GM20000 (cell line): ENCODE measurements around the gene MED7.

Experiments used
- DNase-seq: peaks from one replicate; pipeline ENCODE4 v3.0.0; 2012; ENCODE audit warnings: low spot score
- CTCF ChIP-seq: IDR thresholded peaks from 2 replicates; pipeline ENCODE4 v1.5.1; 2012; ENCODE audit warnings: mild to moderate bottlenecking, control low read depth; ENCODE audit errors: extremely low read depth, missing control alignments

MED7 gene

DNA sequence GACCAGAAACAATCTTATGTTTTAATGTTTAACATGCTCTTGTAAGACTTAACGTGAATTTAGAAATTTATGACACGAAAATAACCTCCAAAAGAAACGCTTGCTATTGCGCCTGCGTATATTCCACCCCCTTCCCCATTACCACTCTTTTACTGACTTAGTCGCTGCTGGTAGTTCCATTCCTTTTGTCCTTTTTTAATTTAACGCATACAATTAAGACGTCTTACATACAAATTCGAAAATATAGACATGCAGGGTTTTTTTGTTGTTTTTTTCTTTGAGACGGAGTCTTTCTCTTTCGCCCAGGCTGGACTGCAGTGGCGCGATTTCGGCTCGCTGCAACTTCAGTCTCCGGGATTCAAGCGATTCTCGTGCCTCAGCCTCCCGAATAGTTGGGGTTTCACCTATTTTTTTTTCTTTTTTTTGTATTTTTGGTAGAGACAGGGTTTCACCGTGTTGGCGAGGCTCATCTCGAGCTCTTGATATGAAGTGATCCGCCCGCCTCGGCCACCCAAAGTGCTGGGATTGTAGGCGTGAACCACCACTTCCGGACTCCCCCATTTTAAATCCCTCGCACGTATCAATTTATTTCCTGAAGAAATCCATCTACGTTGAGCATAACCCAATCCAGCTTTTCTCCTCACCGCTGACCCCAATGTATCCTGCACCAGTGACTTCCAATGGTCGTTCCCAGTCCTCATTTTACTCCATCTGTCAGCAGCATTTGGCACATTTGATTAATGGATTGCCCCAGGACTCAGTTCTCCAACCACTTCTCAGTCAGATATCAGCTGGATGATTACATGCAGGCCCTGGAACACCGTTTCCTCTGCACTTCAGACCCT is 684 bp upstream of the MED7 start:
- no peak for TF ChIP-seq CTCF
- DNase-seq, result peak; percentile 55

DNA sequence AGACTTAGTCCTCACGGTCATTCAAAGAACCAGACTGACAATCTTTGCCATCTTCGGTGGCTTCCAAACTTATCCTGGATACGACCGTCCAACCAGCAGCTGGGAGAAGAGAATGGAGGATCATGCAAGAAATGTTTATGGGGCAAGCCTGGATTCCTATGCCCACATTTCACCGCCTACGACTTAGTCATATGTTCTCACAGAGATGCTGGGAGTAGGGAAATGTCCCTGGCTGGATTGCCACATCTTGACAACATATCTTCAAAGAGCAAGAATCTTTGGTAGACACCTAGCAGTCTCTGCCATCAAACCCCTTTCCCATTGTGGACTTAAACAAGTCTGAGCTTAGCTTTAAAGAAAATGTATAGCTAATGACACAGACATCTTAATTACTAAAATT is 5.0 kb downstream of the MED7 start:
- DNase-seq, result no peak
- no peak for TF ChIP-seq CTCF

DNA sequence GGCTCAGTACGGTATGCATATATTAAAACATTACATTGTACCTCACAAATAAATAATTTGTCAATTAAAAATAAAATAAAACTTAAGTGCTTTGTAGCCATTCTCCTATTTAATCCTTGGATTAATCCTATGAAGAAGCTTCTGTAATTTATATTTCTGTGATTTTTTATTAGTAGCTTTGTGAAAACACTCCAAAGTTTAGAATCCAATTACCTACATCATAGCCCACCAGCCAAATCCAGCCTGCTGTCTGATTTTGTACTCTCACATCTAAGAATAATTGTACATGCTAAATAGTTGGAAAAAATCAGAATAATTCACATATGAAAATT is 10.4 kb downstream of the MED7 start:
- DNase-seq, result no peak
- TF ChIP-seq CTCF, result no peak

GRCh38 chr5:157130925-157131324 is 11.7 kb downstream of the MED7 start:
- peak; percentile 19 for DNase-seq
- no peak for TF ChIP-seq CTCF

GRCh38 chr5:157121709-157122108 is 21.0 kb downstream of the MED7 start:
- DNase-seq, result no peak
- no peak for TF ChIP-seq CTCF

DNA sequence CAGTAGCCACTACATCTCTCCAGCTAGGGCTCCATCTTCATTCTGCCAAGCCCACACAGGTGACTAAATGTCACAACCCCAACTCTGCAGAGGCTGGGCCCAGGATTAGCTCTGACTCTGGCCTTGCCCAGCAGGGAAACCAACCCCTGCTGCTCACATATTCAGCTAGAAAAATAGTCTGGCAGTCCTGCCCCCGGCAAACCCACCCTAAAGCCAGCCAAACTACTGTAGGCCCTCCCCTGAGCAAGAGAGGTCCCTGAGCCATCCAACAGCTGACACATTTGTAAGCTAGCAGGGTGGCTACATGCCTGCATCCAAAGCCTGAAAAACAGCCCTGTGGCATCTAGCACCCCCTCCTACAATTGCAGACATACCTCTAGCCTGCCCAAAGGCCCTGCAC is 22.6 kb downstream of the MED7 start:
- no peak for TF ChIP-seq CTCF
- DNase-seq, result no peak

DNA sequence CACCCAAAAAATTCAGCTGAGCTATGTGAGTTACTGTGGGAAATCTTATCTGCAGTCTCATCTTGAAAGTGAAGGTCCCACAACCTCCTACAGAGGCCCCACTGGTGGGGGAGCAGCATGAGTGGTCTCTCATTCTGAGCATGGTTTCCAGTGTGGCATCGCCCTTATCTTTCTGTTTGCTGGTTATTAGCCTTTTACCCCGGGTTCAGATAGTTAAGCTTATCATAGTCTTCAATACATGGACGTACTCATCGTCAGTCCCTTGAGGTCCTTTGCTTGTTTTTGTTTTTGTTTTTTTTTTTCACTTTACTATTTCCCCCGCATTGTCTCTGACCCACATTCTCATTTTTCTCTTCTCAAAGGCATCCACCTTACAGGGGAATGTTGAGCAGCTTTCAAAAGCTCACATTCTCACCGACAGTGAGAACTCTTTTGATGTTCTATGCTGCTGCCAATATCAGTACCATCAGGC is 26.1 kb downstream of the MED7 start:
- no peak for TF ChIP-seq CTCF
- peak; percentile 61 for DNase-seq
